ENCODE measurements around the gene PCDH15. TPM values are rescaled to one million over a fixed set of nuclear protein-coding genes. Genes with fewer than 3 reads are reported as not detected.

Gene PCDH15
- total RNA-seq, 1 donor from 2014 or later, result not detected

- no peaks in the 10 kb centered on the region for H3K27me3 ChIP-seq (ENCODE audit: insufficient read depth, low read length)
- no peak overlapping the region for H3K27ac ChIP-seq (ENCODE audit: low read depth, low read length)
- no peak overlapping the region for H3K4me2 ChIP-seq (ENCODE audit: low read length)
- Mint-ChIP-seq H3K9me3 (ENCODE audit: unreplicated experiment) (peaks cover 2% of the 10 kb centered on the region), H3K27me3 (ENCODE audit: low read depth, unreplicated experiment) (no peaks in the 10 kb centered on the region), H3K36me3 (ENCODE audit: low read depth, unreplicated experiment) (no peaks in the 10 kb centered on the region), H3K27ac (ENCODE audit: unreplicated experiment) (no peak overlapping the region), H3K4me1 (ENCODE audit: low read depth, unreplicated experiment) (no peaks in the 10 kb centered on the region), H3K4me3 (ENCODE audit: unreplicated experiment) (no peak overlapping the region)
- H2AFZ ChIP-seq (ENCODE audit: low read depth, low read length), result no peak overlapping the region
- H3K9ac ChIP-seq (ENCODE audit: low read length), result no peak overlapping the region
- no peaks in the 10 kb centered on the region for H4K20me1 ChIP-seq (ENCODE audit: insufficient read depth, low read length)
- no peak for TF ChIP-seq CTCF (IDR thresholded peaks at IDR 0.05; ENCODE audit: insufficient read depth, low read depth, low read length)
- TF ChIP-seq EZH2 (IDR thresholded peaks at IDR 0.05; ENCODE audit: insufficient read depth, low read length), result no peak
- H3K36me3 ChIP-seq (ENCODE audit: insufficient read depth, low read length), result no peaks in the 10 kb centered on the region
- no peak for DNase-seq (ENCODE audit: low read depth)
- FAIRE-seq, result no peak
- no peak overlapping the region for H3K4me3 ChIP-seq (ENCODE audit: insufficient read depth, low read depth, low read length)
- H3K9me3 ChIP-seq (ENCODE audit: insufficient read depth, low read depth, low read length), result no peaks in the 10 kb centered on the region
- H3K79me2 ChIP-seq (ENCODE audit: insufficient read depth, low read length), result no peaks in the 10 kb centered on the region
- H3K4me1 ChIP-seq (ENCODE audit: insufficient read depth, low read length), result no peaks in the 10 kb centered on the region
Measured at GRCh38 chr10:54776622-54777021, 24.4 kb downstream of the PCDH15 start.

GRCh38 chr10:54772468-54773122 is 28.4 kb downstream of the PCDH15 start:
- Histone ChIP-seq H4K20me1 (ENCODE audit: insufficient read depth, low read length) (no peaks in the 10 kb centered on the region), H3K79me2 (ENCODE audit: insufficient read depth, low read length) (no peaks in the 10 kb centered on the region), H3K4me1 (ENCODE audit: insufficient read depth, low read length) (no peaks in the 10 kb centered on the region), H3K27me3 (ENCODE audit: insufficient read depth, low read length) (no peaks in the 10 kb centered on the region), H3K4me3 (ENCODE audit: insufficient read depth, low read depth, low read length) (no peak overlapping the region), H3K9ac (ENCODE audit: low read length) (no peak overlapping the region), H2AFZ (ENCODE audit: low read depth, low read length) (no peak overlapping the region), H3K27ac (ENCODE audit: low read depth, low read length) (no peak overlapping the region), H3K36me3 (ENCODE audit: insufficient read depth, low read length) (no peaks in the 10 kb centered on the region), H3K4me2 (ENCODE audit: low read length) (no peak overlapping the region), H3K9me3 (ENCODE audit: insufficient read depth, low read depth, low read length) (no peaks in the 10 kb centered on the region)
- Mint-ChIP-seq H3K36me3 (ENCODE audit: low read depth, unreplicated experiment) (no peaks in the 10 kb centered on the region), H3K4me3 (ENCODE audit: unreplicated experiment) (no peak overlapping the region), H3K4me1 (ENCODE audit: low read depth, unreplicated experiment) (no peaks in the 10 kb centered on the region), H3K27me3 (ENCODE audit: low read depth, unreplicated experiment) (no peaks in the 10 kb centered on the region), H3K9me3 (ENCODE audit: unreplicated experiment) (peaks cover 2% of the 10 kb centered on the region), H3K27ac (ENCODE audit: unreplicated experiment) (no peak overlapping the region)
- no peak for DNase-seq (ENCODE audit: low read depth)
- TF ChIP-seq EZH2 (IDR thresholded peaks at IDR 0.05; ENCODE audit: insufficient read depth, low read length), result no peak
- TF ChIP-seq CTCF (IDR thresholded peaks at IDR 0.05; ENCODE audit: insufficient read depth, low read depth, low read length), result no peak
- no peak for FAIRE-seq

GRCh38 chr10:54769051-54769450 is 32.0 kb downstream of the PCDH15 start:
- H3K27me3 Mint-ChIP-seq (ENCODE audit: low read depth, unreplicated experiment), result no peaks in the 10 kb centered on the region
- Histone ChIP-seq H3K27ac (ENCODE audit: low read depth, low read length) (no peak overlapping the region), H3K27me3 (ENCODE audit: insufficient read depth, low read length) (no peaks in the 10 kb centered on the region), H4K20me1 (ENCODE audit: insufficient read depth, low read length) (no peaks in the 10 kb centered on the region), H3K4me1 (ENCODE audit: insufficient read depth, low read length) (no peaks in the 10 kb centered on the region), H2AFZ (ENCODE audit: low read depth, low read length) (no peak overlapping the region), H3K79me2 (ENCODE audit: insufficient read depth, low read length) (no peaks in the 10 kb centered on the region), H3K9me3 (ENCODE audit: insufficient read depth, low read depth, low read length) (no peaks in the 10 kb centered on the region), H3K9ac (ENCODE audit: low read length) (no peak overlapping the region), H3K36me3 (ENCODE audit: insufficient read depth, low read length) (no peaks in the 10 kb centered on the region), H3K4me3 (ENCODE audit: insufficient read depth, low read depth, low read length) (no peak overlapping the region), H3K4me2 (ENCODE audit: low read length) (no peak overlapping the region)
- DNase-seq (ENCODE audit: low read depth) (no peak), FAIRE-seq (no peak)
- no peak for TF ChIP-seq EZH2 (IDR thresholded peaks at IDR 0.05; ENCODE audit: insufficient read depth, low read length)
- no peak for TF ChIP-seq CTCF (IDR thresholded peaks at IDR 0.05; ENCODE audit: insufficient read depth, low read depth, low read length)
- H3K27ac Mint-ChIP-seq (ENCODE audit: unreplicated experiment), result no peak overlapping the region
- no peaks in the 10 kb centered on the region for H3K9me3 Mint-ChIP-seq (ENCODE audit: unreplicated experiment)
- no peaks in the 10 kb centered on the region for H3K36me3 Mint-ChIP-seq (ENCODE audit: low read depth, unreplicated experiment)
- no peaks in the 10 kb centered on the region for H3K4me1 Mint-ChIP-seq (ENCODE audit: low read depth, unreplicated experiment)
- H3K4me3 Mint-ChIP-seq (ENCODE audit: unreplicated experiment), result no peak overlapping the region
